Neutrophil (primary cell): ENCODE data around the gene JMJD1C.

Experiments used
- H3K27ac ChIP-seq: fragments of 200-600 bp; sonication (generic); 2 replicates; pipeline ENCODE4 v1.5.1; 2016; ENCODE audit warnings: mild to moderate bottlenecking, moderate library complexity
- H3K27me3 ChIP-seq: fragments of 200-600 bp; sonication (generic); 2 replicates; pipeline ENCODE4 v1.6.0; 2016; ENCODE audit warnings: mild to moderate bottlenecking
- H3K36me3 ChIP-seq: fragments of 200-600 bp; sonication (generic); 2 replicates; pipeline ENCODE4 v1.5.1; 2017
- H3K4me1 ChIP-seq, 2 experiments: fragments of 200-600 bp in 1 of 2; sonication (generic) in 1 of 2; 1 replicate in 1 of 2; 2 replicates in 1 of 2; pipeline versions ENCODE4 v1.5.1 to v1.6.1; 2013 to 2016; ENCODE audit warnings: low read depth in 1 of 2, low read length in 1 of 2, mild to moderate bottlenecking in 1 of 2, moderate library complexity in 1 of 2; ENCODE audit not compliant: control insufficient read depth in 1 of 2, insufficient read depth in 1 of 2
- H3K4me3 ChIP-seq, 2 experiments: fragments of 200-600 bp in 1 of 2; sonication (generic) in 1 of 2; 1 replicate in 1 of 2; 2 replicates in 1 of 2; pipeline ENCODE4 v1.5.1; 2013 to 2016; ENCODE audit warnings: low read depth in 1 of 2, low read length in 1 of 2, mild to moderate bottlenecking in 1 of 2, moderate library complexity in 1 of 2
- H3K9me3 ChIP-seq: fragments of 200-600 bp; sonication (generic); 2 replicates; pipeline ENCODE4 v1.5.1; 2016
- CTCF ChIP-seq: fragments of 200-600 bp; sonication (generic); IDR thresholded peaks from 2 replicates; pipeline ENCODE4 v1.5.1; 2016; ENCODE audit warnings: antibody characterized with exemption

JMJD1C gene

GRCh38 chr10:63319231-63319630 lies 146.5 kb downstream of the JMJD1C start:
- H3K4me1 ChIP-seq, result no peaks in the 10 kb centered on the region
- H3K36me3 ChIP-seq, result no peaks in the 10 kb centered on the region
- no peak overlapping the region for H3K4me3 ChIP-seq
- H3K27me3 ChIP-seq, result no peaks in the 10 kb centered on the region
- H3K27ac ChIP-seq, result no peak overlapping the region
- TF ChIP-seq CTCF, result no peak
- no peaks in the 10 kb centered on the region for H3K9me3 ChIP-seq

GRCh38 chr10:63318491-63318890 lies 147.3 kb downstream of the JMJD1C start:
- H3K4me3 ChIP-seq, result no peak overlapping the region
- no peaks in the 10 kb centered on the region for H3K36me3 ChIP-seq
- TF ChIP-seq CTCF, result no peak
- no peaks in the 10 kb centered on the region for H3K9me3 ChIP-seq
- H3K4me1 ChIP-seq, result no peaks in the 10 kb centered on the region
- no peak overlapping the region for H3K27ac ChIP-seq
- no peaks in the 10 kb centered on the region for H3K27me3 ChIP-seq

- H3K27me3 ChIP-seq, result no peaks in the 10 kb centered on the region
- no peak overlapping the region for H3K27ac ChIP-seq
- TF ChIP-seq CTCF, result no peak
- no peaks in the 10 kb centered on the region for H3K36me3 ChIP-seq
- H3K4me3 ChIP-seq, result no peak overlapping the region
- no peaks in the 10 kb centered on the region for H3K9me3 ChIP-seq
- H3K4me1 ChIP-seq, result no peaks in the 10 kb centered on the region
Measured at GRCh38 chr10:63314020-63314419, 151.8 kb downstream of the JMJD1C start.

- no peaks in the 10 kb centered on the region for H3K36me3 ChIP-seq
- H3K4me3 ChIP-seq, result no peak overlapping the region
- no peak for TF ChIP-seq CTCF
- no peaks in the 10 kb centered on the region for H3K4me1 ChIP-seq
- no peak overlapping the region for H3K27ac ChIP-seq
- H3K27me3 ChIP-seq, result no peaks in the 10 kb centered on the region
- H3K9me3 ChIP-seq, result no peaks in the 10 kb centered on the region
Measured at GRCh38 chr10:63313066-63313717, 152.6 kb downstream of the JMJD1C start.

GRCh38 chr10:63308628-63309027 lies 157.1 kb downstream of the JMJD1C start:
- no peak overlapping the region for H3K27ac ChIP-seq
- no peak for TF ChIP-seq CTCF

More at GRCh38 chr10:63308628-63309027, 157.1 kb downstream of the JMJD1C start:
- no peaks in the 10 kb centered on the region for H3K4me1 ChIP-seq
- H3K36me3 ChIP-seq, result no peaks in the 10 kb centered on the region
- H3K27me3 ChIP-seq, result no peaks in the 10 kb centered on the region
- no peak overlapping the region for H3K4me3 ChIP-seq
- H3K9me3 ChIP-seq, result no peaks in the 10 kb centered on the region
